A673 (cell line): ENCODE measurements around the gene SESN1.

Experiments used
- CTCF ChIP-seq: fragments of 300-800, 200-600 bp; sonication (generic); conservative IDR thresholded peaks from 2 replicates; pipeline ENCODE4 v1.5.1; 2017; ENCODE audit warnings: low read depth, mild to moderate bottlenecking, antibody characterized with exemption, low read length, moderate library complexity, mixed read lengths
- EZH2 ChIP-seq: fragments of 200-600 bp; sonication (generic); IDR thresholded peaks from 2 replicates; pipeline ENCODE4 v1.6.1; 2017; ENCODE audit warnings: borderline replicate concordance, low read depth, mild to moderate bottlenecking, mixed read lengths, antibody characterized with exemption, low read length; ENCODE audit not compliant: poor library complexity, severe bottlenecking

- TF ChIP-seq CTCF (no peak), EZH2 (no peak)
Observed at GRCh38 chr6:108945681-108946159, 148.9 kb downstream of the SESN1 start.
